Stimulated activated CD4-positive, alpha-beta T cell treated with anti-CD3 and anti-CD28 coated beads, Interleukin-15, amount 100 ng/mL, for 24 hours (primary cell): ENCODE data around the gene CUX1.

ENCODE experiments used
- DNase-seq: peaks from one replicate; pipeline ENCODE4 v3.0.0-alpha.2; 2020

Gene CUX1

DNA sequence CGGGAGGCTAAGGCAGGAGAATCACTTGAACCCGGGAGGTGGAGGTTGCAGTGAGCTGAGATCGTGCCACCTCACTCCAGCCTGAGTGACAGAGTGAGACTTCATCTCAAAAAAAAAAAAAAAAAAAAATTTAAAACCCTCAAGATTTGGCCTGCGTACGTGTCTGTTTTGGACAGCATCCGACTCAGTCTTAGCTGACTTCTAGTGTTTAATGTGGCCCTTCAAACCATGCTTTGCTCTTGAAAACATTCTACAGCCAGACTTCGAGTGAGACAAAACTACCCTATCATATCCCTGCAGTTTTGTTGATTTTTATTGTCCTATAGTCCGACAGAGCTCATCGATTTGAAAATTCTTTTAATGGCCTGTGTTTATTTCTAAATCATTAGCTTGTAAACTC, 242.1 kb downstream of the CUX1 start:
- no peak for DNase-seq

GRCh38 chr7:102061354-102061945, 244.0 kb downstream of the CUX1 start:
- no peak for DNase-seq

DNA sequence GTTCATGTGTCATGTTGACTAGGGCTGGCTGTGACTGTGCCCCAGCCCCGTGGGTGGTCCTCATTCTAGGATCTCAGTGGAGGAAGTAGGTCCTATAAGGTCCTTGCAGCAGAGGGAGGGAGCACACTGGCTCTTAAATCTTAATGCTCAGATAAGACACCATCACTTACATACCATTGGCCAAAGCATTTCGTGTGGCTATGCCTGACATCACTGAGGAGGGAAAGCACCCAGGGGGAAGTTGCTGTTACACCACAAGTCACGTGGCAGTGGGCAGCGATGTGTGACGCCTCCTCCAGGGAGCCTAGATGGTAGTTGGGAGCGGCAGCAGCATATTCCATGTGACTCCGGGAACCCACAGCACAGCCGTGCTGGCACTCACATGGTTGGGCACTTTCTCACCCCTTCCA, 244.6 kb downstream of the CUX1 start:
- no peak for DNase-seq

DNA sequence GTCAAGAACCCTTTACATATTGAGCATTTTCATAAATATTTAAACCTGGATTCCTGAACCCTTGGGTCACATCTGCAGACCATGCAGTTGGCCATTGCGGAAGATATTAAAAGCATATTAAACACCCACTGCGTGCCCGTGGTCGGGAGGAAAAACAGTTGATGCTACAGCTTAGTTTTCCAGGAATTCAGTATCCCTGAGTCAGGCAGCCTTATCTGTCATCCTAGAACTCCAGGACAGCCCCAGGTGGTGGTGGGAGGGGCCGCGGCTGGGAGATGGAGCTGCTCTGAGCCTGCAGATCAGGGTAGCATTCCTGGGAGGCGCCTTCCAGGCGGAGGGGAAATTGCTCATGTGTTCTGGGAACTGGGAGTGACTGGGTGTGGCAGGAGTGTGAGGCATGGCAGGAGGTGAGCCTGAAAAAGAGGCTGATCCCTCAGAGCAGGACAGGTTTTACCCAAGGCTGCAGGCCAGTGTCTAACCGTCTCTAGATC, 246.3 kb downstream of the CUX1 start:
- DNase-seq: no peak

- no peak for DNase-seq
These were observed 247.1 kb downstream of the CUX1 start for GRCh38 chr7:102064361-102065025.

- no peak for DNase-seq
These were observed 247.8 kb downstream of the CUX1 start for GRCh38 chr7:102065226-102065625.

GRCh38 chr7:102066476-102066875, 249.1 kb downstream of the CUX1 start:
- no peak for DNase-seq

DNA sequence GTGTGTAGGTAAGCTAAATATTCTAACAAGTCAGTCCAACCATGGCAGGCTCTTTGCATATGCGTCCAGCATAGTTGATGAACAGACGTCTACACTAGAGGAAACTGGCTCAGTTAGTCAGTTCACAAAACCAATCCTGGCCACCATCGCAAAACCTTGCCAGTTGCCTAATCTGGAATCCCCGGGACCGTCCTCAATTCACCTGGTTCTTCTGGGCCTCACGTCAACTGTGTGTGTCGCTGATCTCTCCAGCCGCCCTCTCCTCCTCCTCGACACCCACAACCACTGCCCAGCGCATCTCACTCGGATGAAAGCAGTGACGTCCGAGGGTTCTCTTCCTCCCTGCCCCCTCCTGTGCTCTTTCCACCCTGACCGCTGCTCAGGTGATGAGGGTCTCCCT, 251.4 kb downstream of the CUX1 start:
- DNase-seq: no peak

- no peak for DNase-seq
These were observed 252.7 kb downstream of the CUX1 start for GRCh38 chr7:102069931-102070629.

DNA sequence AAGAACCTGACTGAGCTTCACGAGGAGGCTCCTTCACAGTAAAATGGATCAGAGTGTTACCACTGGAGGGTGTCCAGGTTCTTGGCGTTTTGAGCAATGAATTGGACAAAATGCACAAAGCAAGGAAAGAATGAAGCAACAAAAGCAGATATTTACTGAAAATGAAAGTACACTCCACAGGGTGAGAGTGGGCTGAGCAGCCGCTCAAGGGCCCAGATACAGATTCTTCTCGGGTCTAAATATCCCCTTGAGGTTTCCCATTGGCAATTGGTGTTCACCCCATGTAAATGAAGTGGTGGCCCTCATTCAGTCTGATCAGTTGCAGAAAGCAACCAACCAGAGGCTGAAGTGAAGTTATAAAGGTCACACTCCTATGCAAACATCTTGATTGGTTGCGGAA, 254.6 kb downstream of the CUX1 start:
- DNase-seq: no peak

DNA sequence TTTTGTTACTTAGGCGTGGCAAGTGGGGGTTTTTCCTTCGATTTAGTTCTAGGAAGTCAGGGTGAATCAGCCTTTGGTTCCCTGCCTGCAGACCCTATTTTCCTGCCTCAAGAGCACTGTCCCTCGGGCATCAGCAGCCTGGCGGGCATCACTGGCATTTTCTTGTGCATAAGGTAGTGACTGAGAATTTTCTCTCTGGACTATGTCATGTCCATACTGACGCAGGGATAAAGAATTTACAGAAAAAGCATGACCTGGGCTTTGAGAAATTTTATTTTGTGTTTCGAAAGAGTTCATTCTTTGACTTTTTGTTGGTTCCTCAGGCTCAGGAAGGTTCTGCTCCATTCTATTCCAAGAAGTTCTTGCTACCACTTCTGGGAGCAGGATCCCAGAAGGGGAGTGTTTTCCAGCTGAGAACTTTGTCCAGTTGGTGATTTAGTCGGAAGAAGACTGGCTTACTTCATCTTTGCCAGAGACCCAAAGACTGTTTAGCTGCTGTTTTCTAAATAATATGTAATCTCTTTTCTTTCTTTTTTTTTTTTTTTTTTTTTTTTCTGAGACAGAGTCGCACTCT, 255.3 kb downstream of the CUX1 start:
- no peak for DNase-seq

- DNase-seq: no peak
These were observed 256.8 kb downstream of the CUX1 start for GRCh38 chr7:102073931-102074880.

- DNase-seq: no peak
These were observed 257.7 kb downstream of the CUX1 start for GRCh38 chr7:102075126-102075525.

DNA sequence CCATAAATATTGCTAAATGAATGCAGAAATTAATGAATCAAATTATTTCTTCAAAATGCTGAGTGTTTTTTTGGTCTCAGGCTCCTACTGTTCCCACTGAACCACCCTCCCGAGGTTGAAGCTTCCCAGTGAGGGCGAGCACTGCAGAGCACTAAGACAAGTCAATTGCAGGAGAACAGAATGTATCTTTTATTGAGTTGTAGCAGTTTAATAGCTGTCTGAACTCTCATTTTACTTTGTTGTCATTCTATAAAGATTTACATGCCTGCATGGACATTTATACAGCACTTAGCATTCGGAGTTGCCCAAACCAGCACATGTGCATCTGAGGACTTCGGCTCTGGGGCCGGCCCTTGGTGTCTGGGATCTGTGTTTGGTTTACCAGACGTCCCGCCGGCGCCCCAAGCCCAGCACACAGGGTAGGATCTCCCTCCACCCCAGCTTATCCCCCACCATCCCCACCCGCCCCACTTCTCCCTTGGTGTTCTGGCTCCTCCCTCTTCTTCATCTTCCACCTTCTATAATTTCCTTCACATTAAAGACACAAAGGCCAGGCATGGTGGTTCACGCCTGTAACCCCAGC, 258.2 kb downstream of the CUX1 start:
- DNase-seq: no peak

GRCh38 chr7:102077081-102077480, 259.7 kb downstream of the CUX1 start:
- DNase-seq: no peak

GRCh38 chr7:102079140-102080018, 262.0 kb downstream of the CUX1 start:
- no peak for DNase-seq

GRCh38 chr7:102080019-102080433, 262.6 kb downstream of the CUX1 start:
- DNase-seq: no peak

GRCh38 chr7:102080434-102081243, 263.2 kb downstream of the CUX1 start:
- DNase-seq: no peak

DNA sequence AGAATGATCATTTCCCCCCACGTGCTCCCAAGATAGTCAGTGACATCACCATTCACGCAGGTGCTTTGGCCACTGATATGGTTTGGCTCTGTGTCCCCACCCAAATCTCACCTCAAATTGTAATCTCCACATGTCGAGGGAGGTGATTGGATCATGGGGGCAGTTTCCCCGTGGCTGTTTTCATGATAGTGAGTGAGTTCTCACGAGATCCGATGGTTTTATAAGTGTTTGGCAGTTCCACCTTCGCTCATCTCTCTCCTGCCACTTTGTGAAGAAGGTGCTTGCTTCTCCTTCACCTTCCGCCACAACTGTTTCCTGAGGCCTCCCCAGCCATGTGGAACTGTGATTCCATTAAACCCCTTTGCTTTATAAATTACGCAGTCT, 263.8 kb downstream of the CUX1 start:
- DNase-seq: no peak

DNA sequence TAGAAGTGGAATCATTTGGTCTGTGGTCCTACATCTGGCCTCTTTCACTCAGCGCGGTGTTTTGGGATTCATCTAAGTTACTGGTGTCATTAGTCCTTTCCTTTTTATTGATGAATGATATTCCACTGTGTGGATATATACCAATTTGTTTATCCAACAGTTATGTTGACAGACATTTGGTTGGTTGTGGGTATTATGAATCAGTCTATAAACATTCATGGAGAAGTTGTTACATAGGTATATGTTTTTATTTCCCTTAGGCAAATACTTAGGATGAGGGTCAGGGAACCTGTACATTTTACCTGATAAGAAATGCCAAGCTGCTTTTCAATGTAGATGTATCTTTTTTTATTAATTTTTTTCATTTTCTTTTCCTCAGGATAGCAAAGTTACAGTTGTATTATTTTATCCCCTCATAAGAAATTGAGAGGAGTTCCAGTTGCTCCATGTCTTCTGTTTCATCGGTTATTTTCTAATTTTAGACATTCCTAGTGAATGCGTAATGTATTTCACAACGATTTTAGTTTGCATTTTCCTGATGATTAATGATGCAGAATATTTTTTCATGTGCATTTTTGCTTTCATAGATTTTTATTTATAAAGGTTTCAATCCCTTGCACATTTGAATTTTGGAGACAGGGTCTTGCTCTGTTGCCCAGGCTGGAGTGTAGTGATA, 265.4 kb downstream of the CUX1 start:
- no peak for DNase-seq
